Uterus (tissue), 4 donors: ENCODE data around the gene GIGYF2. TPM values are rescaled to one million over a fixed set of nuclear protein-coding genes. Genes with fewer than 3 reads are reported as not detected.
"Not testable (repeated sequence)": the region's sequence is repeated elsewhere in the genome, so short reads cannot be mapped to it uniquely, and the experiment has no call there.

ENCODE experiments used
- DNase-seq, 2 donors: peaks; one replicate each; pipeline ENCODE4 v3.0.0-alpha.2; 2019 to 2020
- H3K27ac ChIP-seq, 2 donors: fragments of 200-600 bp; sonication (generic); 1 replicate in 1 of 2; 2 replicates in 1 of 2; pipeline ENCODE4 v1.5.1; 2016 to 2018
- H3K27me3 ChIP-seq, 2 donors: fragments of 200-600 bp; sonication (generic); one replicate each; pipeline ENCODE4 v1.5.1; 2018 to 2019; ENCODE audit warnings: control low read depth in 1 of 2
- H3K36me3 ChIP-seq, 2 donors: fragments of 200-600 bp; sonication (generic); one replicate each; pipeline ENCODE4 v1.5.1; 2019; ENCODE audit warnings: control low read depth in 1 of 2
- H3K4me1 ChIP-seq, 2 donors: fragments of 200-600 bp; sonication (generic); one replicate each; pipeline ENCODE4 v1.5.1; 2018 to 2019; ENCODE audit warnings: control low read depth in 1 of 2
- H3K4me3 ChIP-seq, 2 donors: fragments of 200-600 bp; sonication (generic); 1 replicate in 1 of 2; 2 replicates in 1 of 2; pipeline ENCODE4 v1.5.1; 2018 to 2019; ENCODE audit warnings: mild to moderate bottlenecking in 1 of 2
- H3K9me3 ChIP-seq, 2 donors: fragments of 200-600 bp; sonication (generic); one replicate each; pipeline ENCODE4 v1.5.1; 2019; ENCODE audit warnings: control low read depth in 1 of 2
- POLR2A ChIP-seq, 2 donors: fragments of 450-650 bp; IDR thresholded peaks; one replicate each; pipeline ENCODE4 v1.6.1; 2016; ENCODE audit warnings: antibody characterized with exemption in 2 of 2, mild to moderate bottlenecking in 1 of 2, moderate library complexity in 1 of 2
- intact Hi-C: fragments of 100-400 bp; cut with DNase I; formaldehyde crosslinking; loops from one replicate; pipeline ENCODE4 v1.15.1; 2023; ENCODE audit warnings: low total_unique reads
- total RNA-seq, 4 donors: library from RNA; depleted of rRNA in 3 of 4; stranded (reverse); fragments of >200 nt in 3 of 4; gene quantifications; one replicate each; pipeline versions ENCODE4 v1.1.0 to v1.2.4, GENCODE V29; 2014 to 2023
- TF ChIP-seq, protein P1 (sequence below), 4 experiments: fragments of 200-600 bp in 2 of 4; fragments of 450-650 bp in 2 of 4; sonication (generic) in 2 of 4; IDR thresholded peaks; one replicate each; pipeline ENCODE4 v1.5.1; 2016 to 2019; ENCODE audit warnings: antibody characterized with exemption in 4 of 4, mild to moderate bottlenecking in 2 of 4, moderate library complexity in 1 of 4
- donor health status: DM: yes; HTN: yes; CAD: no.

The GIGYF2 gene
- total RNA-seq, 4 donors from 2014 or later: 16.5 to 125 (median 97.3) TPM

GRCh38 chr2:232680006-232680405, 17.1 kb upstream of the GIGYF2 start:
- no peak for TF ChIP-seq POLR2A (IDR thresholded peaks at IDR 0.05)
- TF ChIP-seq, protein P1, sequence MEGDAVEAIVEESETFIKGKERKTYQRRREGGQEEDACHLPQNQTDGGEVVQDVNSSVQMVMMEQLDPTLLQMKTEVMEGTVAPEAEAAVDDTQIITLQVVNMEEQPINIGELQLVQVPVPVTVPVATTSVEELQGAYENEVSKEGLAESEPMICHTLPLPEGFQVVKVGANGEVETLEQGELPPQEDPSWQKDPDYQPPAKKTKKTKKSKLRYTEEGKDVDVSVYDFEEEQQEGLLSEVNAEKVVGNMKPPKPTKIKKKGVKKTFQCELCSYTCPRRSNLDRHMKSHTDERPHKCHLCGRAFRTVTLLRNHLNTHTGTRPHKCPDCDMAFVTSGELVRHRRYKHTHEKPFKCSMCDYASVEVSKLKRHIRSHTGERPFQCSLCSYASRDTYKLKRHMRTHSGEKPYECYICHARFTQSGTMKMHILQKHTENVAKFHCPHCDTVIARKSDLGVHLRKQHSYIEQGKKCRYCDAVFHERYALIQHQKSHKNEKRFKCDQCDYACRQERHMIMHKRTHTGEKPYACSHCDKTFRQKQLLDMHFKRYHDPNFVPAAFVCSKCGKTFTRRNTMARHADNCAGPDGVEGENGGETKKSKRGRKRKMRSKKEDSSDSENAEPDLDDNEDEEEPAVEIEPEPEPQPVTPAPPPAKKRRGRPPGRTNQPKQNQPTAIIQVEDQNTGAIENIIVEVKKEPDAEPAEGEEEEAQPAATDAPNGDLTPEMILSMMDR (IDR thresholded peaks at IDR 0.05): no peak
- no peak for DNase-seq
- Histone ChIP-seq H3K9me3 (no peaks in the 10 kb centered on the region), H3K4me3 (no peak overlapping the region), H3K27ac (no peak overlapping the region), H3K36me3 (no peaks in the 10 kb centered on the region), H3K27me3 (no peaks in the 10 kb centered on the region), H3K4me1 (no peaks in the 10 kb centered on the region)
- intact Hi-C loops: no loop called here

- no peaks in the 10 kb centered on the region for H3K4me1 ChIP-seq
- TF ChIP-seq POLR2A (IDR thresholded peaks at IDR 0.05): no peak
- TF ChIP-seq, protein P1 (IDR thresholded peaks at IDR 0.05): no peak
- no peak for DNase-seq
- H3K4me3 ChIP-seq: no peak overlapping the region
- no peaks in the 10 kb centered on the region for H3K27me3 ChIP-seq
- intact Hi-C loops: no loop called here
- H3K9me3 ChIP-seq: no peaks in the 10 kb centered on the region
- H3K36me3 ChIP-seq: no peaks in the 10 kb centered on the region
- H3K27ac ChIP-seq: no peak overlapping the region
Measured at GRCh38 chr2:232681527-232681926, 15.6 kb upstream of the GIGYF2 start.

DNA sequence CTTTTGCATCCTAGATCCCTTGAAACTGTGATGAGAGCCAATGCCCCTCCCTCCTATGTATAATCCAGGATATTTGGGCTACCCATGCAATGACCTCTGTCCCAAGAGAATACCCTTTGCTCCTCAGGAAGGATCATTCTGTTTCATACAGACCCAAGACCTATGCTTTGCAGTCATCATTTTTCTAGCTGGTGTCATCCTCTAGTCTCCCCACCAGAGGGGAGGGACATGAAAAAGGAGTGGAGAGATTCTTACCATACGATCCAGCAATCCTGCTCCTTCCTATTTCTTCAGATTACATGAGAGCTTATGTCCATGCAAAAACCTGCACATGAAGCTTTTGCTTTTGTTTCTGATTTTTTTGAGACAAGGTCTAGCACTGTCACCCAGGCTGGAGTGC, 13.8 kb upstream of the GIGYF2 start:
- H3K4me3 ChIP-seq: no peak overlapping the region
- H3K27me3 ChIP-seq: no peaks in the 10 kb centered on the region
- H3K27ac ChIP-seq: no peak overlapping the region
- H3K36me3 ChIP-seq: no peaks in the 10 kb centered on the region
- intact Hi-C loops: no loop called here
- H3K4me1 ChIP-seq: no peaks in the 10 kb centered on the region
- no peak for TF ChIP-seq POLR2A (IDR thresholded peaks at IDR 0.05)
- TF ChIP-seq, protein P1 (IDR thresholded peaks at IDR 0.05): no peak
- no peak for DNase-seq
- H3K9me3 ChIP-seq: no peaks in the 10 kb centered on the region

DNA sequence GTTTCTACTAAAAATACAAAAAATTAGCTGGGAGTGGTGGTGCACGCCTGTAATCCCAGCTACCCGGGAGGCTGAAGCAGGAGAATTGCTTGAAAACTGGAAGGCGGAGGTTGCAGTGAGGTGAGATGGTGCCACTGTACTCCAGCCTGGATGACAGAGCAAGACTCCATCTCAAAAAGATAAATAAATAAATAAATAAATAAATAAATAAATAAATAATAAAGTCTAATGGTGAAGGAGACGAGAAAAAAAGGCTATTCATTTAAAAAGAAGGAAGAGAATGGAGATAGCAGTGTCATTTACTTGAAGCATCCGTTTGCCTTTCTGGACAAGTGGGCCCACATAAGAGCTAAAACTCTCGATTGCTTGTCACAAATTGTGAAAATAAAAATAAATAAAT, 11.7 kb upstream of the GIGYF2 start:
- H3K27ac ChIP-seq, H3K27me3 ChIP-seq, DNase-seq, H3K4me3 ChIP-seq, intact Hi-C loops, H3K9me3 ChIP-seq, H3K36me3 ChIP-seq, H3K4me1 ChIP-seq: not testable (repeated sequence)

- no peak for DNase-seq
- TF ChIP-seq POLR2A (IDR thresholded peaks at IDR 0.05): no peak
- TF ChIP-seq, protein P1 (IDR thresholded peaks at IDR 0.05): no peak
- Histone ChIP-seq H3K9me3 (no peaks in the 10 kb centered on the region), H3K27ac (no peak overlapping the region), H3K4me1 (no peaks in the 10 kb centered on the region), H3K36me3 (no peaks in the 10 kb centered on the region), H3K4me3 (no peak overlapping the region), H3K27me3 (no peaks in the 10 kb centered on the region)
- intact Hi-C loops: no loop called here
Measured at GRCh38 chr2:232687382-232688160, 9.6 kb upstream of the GIGYF2 start.
